GM19324 (cell line): ENCODE data around the gene PCDHA6.
"Not testable (repeated sequence)": the region's sequence is repeated elsewhere in the genome, so short reads cannot be mapped to it uniquely, and the experiment has no call there.

Experiments used
- ATAC-seq: cut with Tn5 transposase; IDR thresholded peaks from one replicate; pipeline ENCODE4 v1.9.1; 2021; ENCODE audit warnings: mild to moderate bottlenecking, moderate library complexity; ENCODE audit not compliant: unreplicated experiment, low FRiP score

PCDHA6 gene

DNA sequence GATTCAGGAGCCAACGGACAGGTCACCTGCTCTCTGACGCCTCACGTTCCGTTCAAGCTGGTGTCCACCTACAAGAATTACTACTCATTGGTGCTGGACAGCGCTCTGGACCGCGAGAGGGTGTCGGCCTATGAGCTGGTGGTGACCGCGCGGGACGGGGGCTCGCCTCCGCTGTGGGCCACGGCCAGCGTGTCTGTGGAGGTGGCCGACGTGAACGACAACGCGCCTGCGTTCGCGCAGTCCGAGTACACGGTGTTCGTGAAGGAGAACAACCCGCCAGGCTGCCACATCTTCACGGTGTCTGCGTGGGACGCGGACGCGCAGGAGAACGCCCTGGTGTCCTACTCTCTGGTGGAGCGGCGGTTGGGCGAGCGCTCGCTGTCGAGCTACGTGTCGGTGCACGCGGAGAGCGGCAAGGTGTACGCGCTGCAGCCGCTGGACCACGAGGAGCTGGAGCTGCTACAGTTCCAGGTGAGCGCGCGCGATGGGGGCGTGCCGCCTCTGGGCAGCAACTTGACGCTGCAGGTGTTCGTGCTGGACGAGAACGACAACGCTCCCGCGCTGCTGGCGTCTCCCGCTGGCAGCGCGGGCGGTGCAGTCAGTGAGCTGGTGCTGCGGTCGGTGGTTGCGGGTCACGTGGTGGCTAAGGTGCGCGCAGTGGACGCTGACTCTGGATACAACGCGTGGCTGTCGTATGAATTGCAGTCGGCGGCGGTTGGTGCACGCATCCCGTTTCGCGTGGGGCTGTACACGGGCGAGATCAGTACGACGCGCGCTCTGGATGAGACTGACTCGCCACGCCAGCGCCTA lies 29.6 kb downstream of the PCDHA6 start:
- no peak for ATAC-seq

DNA sequence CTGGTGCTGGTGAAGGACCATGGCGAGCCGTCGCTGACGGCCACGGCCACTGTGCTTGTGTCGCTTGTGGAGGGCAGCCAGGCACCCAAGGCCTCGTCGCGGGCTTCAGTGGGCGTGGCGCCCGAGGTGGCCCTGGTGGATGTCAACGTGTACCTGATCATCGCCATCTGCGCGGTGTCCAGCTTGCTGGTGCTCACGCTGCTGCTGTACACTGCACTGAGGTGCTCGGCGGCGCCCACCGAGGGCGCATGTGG lies 30.2 kb downstream of the PCDHA6 start:
- ATAC-seq: no peak

DNA sequence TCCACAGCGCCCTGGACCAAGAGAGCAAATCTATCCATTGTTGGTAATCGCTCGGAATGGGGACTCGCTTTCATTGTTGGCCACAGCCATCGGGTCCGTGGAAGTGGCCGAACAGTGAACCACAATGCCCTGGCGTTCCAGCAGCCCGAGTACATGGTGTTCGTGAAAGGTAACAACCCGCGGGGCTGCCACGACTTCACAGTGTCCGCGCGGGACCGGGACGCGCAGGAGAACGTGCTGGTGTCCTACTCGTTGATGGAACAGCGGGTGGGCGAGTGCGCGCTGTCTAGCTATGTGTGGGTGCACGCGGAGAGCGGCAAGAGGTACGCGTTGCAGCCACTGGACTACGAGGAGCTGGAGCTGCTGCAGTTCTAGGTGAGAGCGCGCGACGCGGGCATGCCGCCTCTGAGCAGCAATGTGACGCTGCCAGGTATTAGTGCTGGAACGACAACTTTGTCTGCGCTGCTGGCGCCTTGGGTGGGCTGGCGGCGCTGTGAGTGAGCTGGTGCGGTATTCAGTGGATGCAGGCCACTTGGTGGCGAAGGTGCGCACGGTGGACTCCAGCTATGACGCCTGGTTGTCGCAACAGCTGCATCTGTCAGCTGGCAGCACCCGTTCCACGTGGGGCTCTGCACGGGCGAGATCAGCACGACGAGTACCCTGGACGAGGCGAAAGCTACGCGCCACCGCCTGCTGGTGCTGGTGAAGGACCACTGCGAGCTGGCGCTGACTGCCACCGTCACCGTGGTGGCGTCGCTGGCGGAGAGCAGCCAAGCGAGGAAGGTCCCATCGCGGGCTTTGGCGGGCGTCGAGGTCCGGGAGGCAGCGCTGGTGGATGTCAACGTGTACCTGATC lies 34.9 kb downstream of the PCDHA6 start:
- no peak for ATAC-seq

DNA sequence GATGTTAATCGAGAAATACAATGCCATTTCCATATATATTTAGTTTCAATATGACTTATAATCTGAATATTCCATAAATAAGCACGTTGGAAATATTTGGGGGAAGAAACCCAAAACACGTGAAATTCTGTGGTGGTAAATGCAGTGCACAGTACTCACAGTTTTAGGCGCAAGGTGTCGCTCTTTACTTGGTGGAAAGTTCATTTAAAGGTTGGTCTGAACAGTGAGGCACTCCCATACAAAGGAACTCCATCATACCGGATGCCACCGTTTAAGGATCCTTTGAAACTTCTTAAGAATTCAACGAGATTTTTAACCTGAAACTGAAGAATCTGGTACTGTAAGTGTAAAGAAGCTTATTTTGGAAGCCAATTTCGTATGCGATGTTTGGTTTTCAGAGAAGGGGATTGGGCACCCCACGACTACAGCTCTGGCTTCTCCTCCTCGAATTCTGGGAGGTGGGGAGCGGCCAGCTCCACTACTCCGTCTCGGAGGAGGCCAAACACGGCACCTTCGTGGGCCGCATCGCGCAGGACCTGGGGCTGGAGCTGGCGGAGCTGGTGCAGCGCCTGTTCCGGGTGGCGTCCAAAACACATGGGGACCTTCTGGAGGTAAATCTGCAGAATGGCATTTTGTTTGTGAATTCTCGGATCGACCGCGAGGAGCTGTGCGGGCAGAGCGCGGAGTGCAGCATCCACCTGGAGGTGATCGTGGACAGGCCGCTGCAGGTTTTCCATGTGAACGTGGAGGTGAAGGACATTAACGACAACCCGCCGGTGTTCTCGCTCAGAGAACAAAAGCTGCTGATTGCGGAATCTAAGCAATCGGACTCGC lies 41.2 kb downstream of the PCDHA6 start, which contains the start of gene PCDHA11:
Gene PCDHA11, plus strand, starts transcription at position 237 of the 834 bp plus-strand sequence. Its CDS starts 147 bp downstream, at position 384.
- ATAC-seq: no peak

DNA sequence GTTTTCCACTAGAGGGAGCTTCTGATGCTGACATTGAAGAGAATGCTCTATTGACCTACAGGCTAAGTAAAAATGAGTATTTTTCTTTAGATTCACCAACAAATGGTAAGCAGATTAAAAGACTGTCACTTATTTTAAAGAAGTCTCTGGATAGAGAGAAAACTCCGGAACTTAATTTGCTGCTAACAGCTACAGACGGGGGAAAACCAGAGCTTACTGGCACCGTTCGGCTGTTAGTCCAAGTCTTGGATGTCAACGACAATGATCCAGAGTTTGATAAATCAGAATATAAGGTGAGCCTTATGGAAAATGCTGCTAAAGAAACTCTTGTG lies 41.8 kb downstream of the PCDHA6 start:
- no peak for ATAC-seq

DNA sequence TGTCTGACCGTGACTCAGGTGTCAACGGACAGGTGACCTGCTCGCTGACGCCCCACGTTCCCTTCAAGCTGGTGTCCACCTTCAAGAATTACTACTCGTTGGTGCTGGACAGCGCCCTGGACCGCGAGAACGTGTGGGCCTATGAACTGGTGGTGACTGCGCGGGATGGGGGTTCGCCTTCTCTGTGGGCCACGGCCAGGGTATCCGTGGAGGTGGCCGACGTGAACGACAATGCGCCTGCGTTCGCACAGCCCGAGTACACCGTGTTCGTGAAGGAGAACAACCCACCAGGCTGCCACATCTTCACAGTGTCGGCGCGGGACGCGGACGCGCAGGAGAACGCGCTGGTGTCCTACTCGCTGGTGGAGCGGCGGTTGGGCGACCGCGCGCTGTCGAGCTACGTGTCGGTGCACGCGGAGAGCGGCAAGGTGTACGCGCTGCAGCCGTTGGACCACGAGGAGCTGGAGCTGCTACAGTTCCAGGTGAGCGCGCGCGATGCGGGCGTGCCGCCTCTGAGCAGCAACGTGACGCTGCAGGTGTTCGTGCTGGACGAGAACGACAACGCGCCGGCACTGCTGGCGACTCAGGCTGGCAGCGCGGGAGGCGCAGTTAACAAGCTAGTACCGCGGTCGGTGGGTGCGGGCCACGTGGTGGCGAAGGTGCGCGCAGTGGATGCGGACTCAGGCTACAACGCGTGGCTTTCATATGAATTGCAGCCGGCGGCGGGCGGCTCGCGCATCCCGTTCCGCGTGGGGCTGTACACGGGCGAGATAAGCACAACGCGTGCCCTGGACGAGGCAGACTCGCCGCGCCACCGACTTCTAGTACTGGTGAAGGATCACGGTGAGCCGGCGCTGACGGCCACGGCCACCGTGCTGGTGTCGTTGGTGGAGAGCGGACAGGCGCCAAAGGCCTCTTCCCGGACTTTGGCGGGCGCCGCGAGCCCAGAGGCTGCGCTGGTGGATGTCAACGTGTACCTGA lies 42.8 kb downstream of the PCDHA6 start:
- ATAC-seq: no peak

DNA sequence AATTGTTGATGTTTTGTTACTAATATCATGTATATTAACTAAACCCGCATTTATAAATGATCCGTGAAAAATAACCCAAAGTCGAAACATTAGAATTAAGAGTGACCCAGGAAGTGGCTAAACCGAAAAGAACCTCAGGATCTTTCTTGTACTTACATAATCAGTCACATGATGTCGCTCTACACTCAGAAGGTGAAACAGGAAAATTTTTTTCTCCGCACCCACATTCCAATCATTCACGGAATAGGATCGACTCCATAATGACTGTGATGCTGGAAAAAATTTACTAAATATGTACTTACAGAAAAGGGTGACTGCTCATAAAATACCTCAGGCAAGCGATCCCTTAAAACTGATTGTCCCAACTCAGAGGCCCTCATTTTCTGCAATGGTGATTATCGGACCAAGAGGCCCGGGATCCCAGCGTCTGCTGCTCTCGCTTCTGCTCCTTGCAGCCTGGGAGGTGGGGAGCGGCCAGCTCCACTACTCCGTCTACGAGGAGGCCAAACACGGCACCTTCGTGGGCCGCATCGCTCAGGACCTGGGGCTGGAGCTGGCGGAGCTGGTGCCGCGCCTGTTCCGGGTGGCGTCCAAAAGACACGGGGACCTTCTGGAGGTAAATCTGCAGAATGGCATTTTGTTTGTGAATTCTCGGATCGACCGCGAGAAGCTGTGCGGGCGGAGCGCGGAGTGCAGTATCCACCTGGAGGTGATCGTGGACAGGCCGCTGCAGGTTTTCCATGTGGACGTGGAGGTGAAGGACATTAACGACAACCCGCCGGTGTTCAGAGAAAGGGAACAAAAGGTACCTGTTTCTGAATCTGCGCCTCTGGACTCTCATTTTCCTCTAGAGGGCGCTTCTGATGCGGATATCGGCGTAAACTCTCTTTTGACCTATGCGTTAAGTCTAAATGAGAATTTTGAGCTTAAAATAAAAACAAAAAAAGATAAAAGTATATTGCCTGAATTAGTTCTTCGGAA lies 47.6 kb downstream of the PCDHA6 start, which contains the start of gene PCDHA12:
Gene PCDHA12, plus strand, starts transcription at position 224 of the 981 bp plus-strand sequence. Its CDS starts 165 bp downstream, at position 389.
- ATAC-seq: no peak

DNA sequence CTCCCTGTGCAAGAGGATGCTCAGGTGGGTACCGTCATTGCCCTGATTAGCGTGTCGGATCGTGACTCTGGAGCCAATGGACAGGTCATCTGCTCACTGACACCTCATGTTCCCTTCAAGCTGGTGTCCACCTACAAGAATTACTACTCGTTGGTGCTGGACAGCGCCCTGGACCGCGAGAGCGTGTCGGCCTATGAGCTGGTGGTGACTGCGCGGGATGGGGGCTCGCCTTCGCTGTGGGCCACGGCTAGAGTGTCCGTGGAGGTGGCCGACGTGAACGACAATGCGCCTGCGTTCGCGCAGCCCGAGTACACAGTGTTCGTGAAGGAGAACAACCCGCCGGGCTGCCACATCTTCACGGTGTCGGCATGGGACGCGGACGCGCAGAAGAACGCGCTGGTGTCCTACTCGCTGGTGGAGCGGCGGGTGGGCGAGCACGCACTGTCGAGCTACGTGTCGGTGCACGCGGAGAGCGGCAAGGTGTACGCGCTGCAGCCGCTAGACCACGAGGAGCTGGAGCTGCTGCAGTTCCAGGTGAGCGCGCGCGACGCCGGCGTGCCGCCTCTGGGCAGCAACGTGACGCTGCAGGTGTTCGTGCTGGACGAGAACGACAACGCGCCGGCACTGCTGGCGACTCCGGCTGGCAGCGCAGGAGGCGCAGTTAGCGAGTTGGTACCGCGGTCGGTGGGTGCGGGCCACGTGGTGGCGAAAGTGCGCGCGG lies 48.9 kb downstream of the PCDHA6 start:
- ATAC-seq: not testable (repeated sequence)

DNA sequence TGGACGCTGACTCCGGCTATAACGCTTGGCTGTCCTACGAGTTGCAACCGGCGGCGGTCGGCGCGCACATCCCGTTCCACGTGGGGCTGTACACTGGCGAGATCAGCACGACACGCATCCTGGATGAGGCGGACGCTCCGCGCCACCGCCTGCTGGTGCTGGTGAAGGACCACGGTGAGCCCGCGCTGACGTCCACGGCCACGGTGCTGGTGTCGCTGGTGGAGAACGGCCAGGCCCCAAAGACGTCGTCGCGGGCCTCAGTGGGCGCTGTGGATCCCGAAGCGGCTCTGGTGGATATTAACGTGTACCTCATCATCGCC lies 49.5 kb downstream of the PCDHA6 start:
- no peak for ATAC-seq
